ENCODE results near the gene RELT. TPM values are rescaled to one million over a fixed set of nuclear protein-coding genes. Genes with fewer than 3 reads are reported as not detected.
A peak's percentile ranks its signal among the peaks of the same experiment; 100 is the strongest.

The RELT gene, protein sequence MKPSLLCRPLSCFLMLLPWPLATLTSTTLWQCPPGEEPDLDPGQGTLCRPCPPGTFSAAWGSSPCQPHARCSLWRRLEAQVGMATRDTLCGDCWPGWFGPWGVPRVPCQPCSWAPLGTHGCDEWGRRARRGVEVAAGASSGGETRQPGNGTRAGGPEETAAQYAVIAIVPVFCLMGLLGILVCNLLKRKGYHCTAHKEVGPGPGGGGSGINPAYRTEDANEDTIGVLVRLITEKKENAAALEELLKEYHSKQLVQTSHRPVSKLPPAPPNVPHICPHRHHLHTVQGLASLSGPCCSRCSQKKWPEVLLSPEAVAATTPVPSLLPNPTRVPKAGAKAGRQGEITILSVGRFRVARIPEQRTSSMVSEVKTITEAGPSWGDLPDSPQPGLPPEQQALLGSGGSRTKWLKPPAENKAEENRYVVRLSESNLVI
- total RNA-seq (10 to 100 TPM; 23.4 TPM), polyA plus RNA-seq (7.5 TPM)

DNA sequence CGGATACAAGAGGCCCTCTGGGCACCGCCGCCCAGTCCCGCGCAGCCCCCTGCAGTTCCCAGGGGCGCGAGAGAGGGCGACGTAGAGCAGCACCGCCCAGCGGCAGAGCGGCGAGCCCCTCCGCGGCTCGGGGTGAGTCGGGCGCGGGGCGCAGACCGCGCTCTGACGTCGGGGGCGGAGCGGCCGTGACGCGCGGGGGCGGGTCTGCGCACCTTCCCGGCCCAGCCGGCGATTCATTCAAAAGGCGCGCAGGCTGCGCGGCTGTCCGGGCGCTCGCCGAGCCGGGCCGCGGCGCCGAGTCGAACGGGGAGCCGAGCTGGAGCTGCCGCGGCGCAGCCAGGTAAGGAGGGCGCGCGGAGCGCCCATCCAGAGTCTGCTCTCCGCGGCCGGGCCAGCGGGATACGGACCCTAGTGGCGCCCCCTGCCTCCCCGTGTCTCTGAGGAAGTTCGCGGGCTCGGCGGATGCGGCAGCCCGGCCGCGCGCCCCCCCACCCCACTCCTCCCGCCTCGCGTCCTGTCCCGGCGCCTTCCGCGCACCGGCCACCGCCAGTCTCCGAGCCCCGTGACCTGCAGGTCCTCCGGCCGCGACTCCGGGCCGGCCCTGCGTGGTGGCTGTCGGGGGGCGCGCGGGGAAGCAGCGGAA lies at the start of gene RELT:
RELT (plus strand) TSS at position 240 of the 643 bp plus-strand sequence. CDS start 12,738 bp downstream, outside the sequence.
- POLR2A ChIA-PET: interaction anchor here (0.6 kb wide), 1 partner anchor 499 kb away, joined by 8 read pairs; no protein-coding TSS in a partner anchor
- Histone ChIP-seq H3K9me3 (ENCODE audit: low read length) (no peaks in the 10 kb centered on the region), H3K27me3 (ENCODE audit: insufficient read depth, low read length, poor library complexity, severe bottlenecking) (no peaks in the 10 kb centered on the region), H3K27ac (ENCODE audit: low read depth, low read length) (peak within 1 kb of the TSS; percentile 90), H3K4me1 (ENCODE audit: insufficient read depth, low read length) (peaks cover 26% of the 10 kb centered on the region), H3K4me3 (ENCODE audit: low read length) (peak within 1 kb of the TSS; percentile 81), H3K36me3 (ENCODE audit: insufficient read depth, low read length) (no peaks in the 10 kb centered on the region)
- Mint-ChIP-seq H3K4me1 (peaks cover 29 to 54% (median 36%) of the 10 kb centered on the region in 3 donors), H3K27me3 (peaks cover 0 to 9% of the 10 kb centered on the region in 2 donors), H3K9me3 (no peaks in the 10 kb centered on the region), H3K27ac (peak within 1 kb of the TSS; percentile 92 to 100 (median 98)), H3K36me3 (peaks cover 0 to 6% (median 0%) of the 10 kb centered on the region in 3 donors), H3K4me3 (peak within 1 kb of the TSS; percentile 82 to 96 (median 92))
- peak; percentile 89 to 96 (median 92) for DNase-seq
- CTCF ChIA-PET: interaction anchor here (0.9 to 1.4 kb wide), 5 partner anchors 9 to 41 kb away, joined by 4 to 5 read pairs (median 4); no protein-coding TSS in a partner anchor

GRCh38 chr11:73326929-73327811 lies 49.0 kb upstream of the RELT start:
- DNase-seq: no peak
- no peaks in the 10 kb centered on the region for H3K9me3 ChIP-seq (ENCODE audit: low read length)
- H3K4me1 ChIP-seq (ENCODE audit: insufficient read depth, low read length): no peaks in the 10 kb centered on the region
- ChIA-PET CTCF (interaction anchor here (0.7 to 1.6 kb wide), 5 partner anchors 8 to 33 kb away, joined by 3 to 6 read pairs (median 4); no protein-coding TSS in a partner anchor), POLR2A (no interaction called here)
- no peak overlapping the region for H3K4me3 ChIP-seq (ENCODE audit: low read length)
- H3K4me3 Mint-ChIP-seq: no peak overlapping the region
- no peaks in the 10 kb centered on the region for H3K27me3 ChIP-seq (ENCODE audit: insufficient read depth, low read length, poor library complexity, severe bottlenecking)
- peaks cover 0 to 1% of the 10 kb centered on the region in 2 donors for H3K27me3 Mint-ChIP-seq
- H3K9me3 Mint-ChIP-seq: no peaks in the 10 kb centered on the region
- no peaks in the 10 kb centered on the region for H3K36me3 ChIP-seq (ENCODE audit: insufficient read depth, low read length)
- H3K36me3 Mint-ChIP-seq: no peaks in the 10 kb centered on the region
- H3K27ac ChIP-seq (ENCODE audit: low read depth, low read length): no peak overlapping the region
- H3K4me1 Mint-ChIP-seq: peaks cover 0 to under 1% (median 0%) of the 10 kb centered on the region in 3 donors
- peak overlapping the region in 2 of 8 donors; percentile 21 to 25 for H3K27ac Mint-ChIP-seq

GRCh38 chr11:73327812-73328364 lies 48.3 kb upstream of the RELT start:
- H3K4me1 Mint-ChIP-seq: no peaks in the 10 kb centered on the region
- H3K4me3 ChIP-seq (ENCODE audit: low read length): no peak overlapping the region
- no peaks in the 10 kb centered on the region for H3K27me3 Mint-ChIP-seq
- H3K36me3 Mint-ChIP-seq: no peaks in the 10 kb centered on the region
- H3K27ac Mint-ChIP-seq: peak overlapping the region in 1 of 8 donors; percentile 63
- H3K9me3 ChIP-seq (ENCODE audit: low read length): no peaks in the 10 kb centered on the region
- no peaks in the 10 kb centered on the region for H3K9me3 Mint-ChIP-seq
- no peak for DNase-seq
- H3K27me3 ChIP-seq (ENCODE audit: insufficient read depth, low read length, poor library complexity, severe bottlenecking): no peaks in the 10 kb centered on the region
- CTCF ChIA-PET: interaction anchor here (1.2 to 1.6 kb wide), 3 partner anchors 7 to 23 kb away, joined by 4 to 6 read pairs (median 6); no protein-coding TSS in a partner anchor
- H3K4me3 Mint-ChIP-seq: no peak overlapping the region
- H3K4me1 ChIP-seq (ENCODE audit: insufficient read depth, low read length): no peaks in the 10 kb centered on the region
- no peaks in the 10 kb centered on the region for H3K36me3 ChIP-seq (ENCODE audit: insufficient read depth, low read length)
- POLR2A ChIA-PET: no interaction called here
- no peak overlapping the region for H3K27ac ChIP-seq (ENCODE audit: low read depth, low read length)

GRCh38 chr11:73330569-73331093 lies 45.6 kb upstream of the RELT start:
- no peak overlapping the region for H3K4me3 ChIP-seq (ENCODE audit: low read length)
- peak overlapping the region in 1 of 7 donors; percentile 18 for H3K4me3 Mint-ChIP-seq
- H3K27me3 Mint-ChIP-seq: no peaks in the 10 kb centered on the region
- no peaks in the 10 kb centered on the region for H3K9me3 ChIP-seq (ENCODE audit: low read length)
- H3K27me3 ChIP-seq (ENCODE audit: insufficient read depth, low read length, poor library complexity, severe bottlenecking): no peaks in the 10 kb centered on the region
- H3K36me3 Mint-ChIP-seq: no peaks in the 10 kb centered on the region
- H3K27ac Mint-ChIP-seq: no peak overlapping the region
- H3K4me1 ChIP-seq (ENCODE audit: insufficient read depth, low read length): no peaks in the 10 kb centered on the region
- H3K36me3 ChIP-seq (ENCODE audit: insufficient read depth, low read length): no peaks in the 10 kb centered on the region
- DNase-seq: no peak
- POLR2A ChIA-PET: no interaction called here
- H3K4me1 Mint-ChIP-seq: no peaks in the 10 kb centered on the region
- H3K9me3 Mint-ChIP-seq: no peaks in the 10 kb centered on the region
- CTCF ChIA-PET: interaction anchor here (2.0 kb wide), 1 partner anchor 21 kb away, joined by 5 read pairs; no protein-coding TSS in a partner anchor
- no peak overlapping the region for H3K27ac ChIP-seq (ENCODE audit: low read depth, low read length)

DNA sequence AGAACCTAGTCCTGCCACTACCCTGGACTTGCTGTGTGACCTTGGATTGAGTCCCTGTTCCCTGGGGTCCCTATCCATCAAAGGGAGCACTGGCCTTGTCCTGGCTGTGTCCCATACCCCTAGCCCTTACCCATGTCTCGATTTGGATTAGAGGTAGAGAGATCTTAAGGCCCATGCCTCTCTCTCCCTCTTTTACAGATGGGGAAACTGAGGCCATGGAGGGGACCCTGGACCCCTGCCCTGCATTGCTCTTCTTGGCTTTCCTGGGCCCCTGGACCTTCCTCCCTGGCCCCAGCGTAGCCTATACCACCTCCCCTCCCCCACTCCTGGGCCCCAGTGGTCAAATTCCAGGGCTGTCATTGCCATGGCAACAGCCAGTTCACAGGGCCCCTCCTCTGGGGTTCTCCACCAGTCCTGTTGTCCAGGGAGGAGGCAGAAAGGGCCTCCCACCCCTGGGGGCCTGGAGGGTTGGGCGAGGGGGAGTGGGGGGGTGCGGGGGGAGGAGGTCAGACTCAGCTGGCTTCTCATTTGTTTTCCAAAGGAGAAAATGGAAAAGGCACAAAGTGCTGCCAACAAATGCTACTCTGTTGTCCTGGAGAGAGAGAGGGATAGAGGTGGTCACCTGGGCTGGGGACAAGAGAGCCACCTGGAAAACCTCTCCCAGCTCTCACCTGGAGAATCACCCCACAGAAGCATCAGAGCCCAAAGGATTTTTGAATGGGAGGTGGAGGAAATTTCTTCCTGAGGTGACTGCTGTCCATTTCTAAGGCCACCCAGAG lies 44.9 kb upstream of the RELT start:
- ChIA-PET CTCF (interaction anchor here (2.0 kb wide), 1 partner anchor 20 kb away, joined by 5 read pairs; no protein-coding TSS in a partner anchor), POLR2A (no interaction called here)
- H3K4me1 ChIP-seq (ENCODE audit: insufficient read depth, low read length): no peaks in the 10 kb centered on the region
- no peaks in the 10 kb centered on the region for H3K36me3 Mint-ChIP-seq
- H3K4me3 Mint-ChIP-seq: peak overlapping the region in 1 of 7 donors; percentile 18
- no peaks in the 10 kb centered on the region for H3K4me1 Mint-ChIP-seq
- no peaks in the 10 kb centered on the region for H3K9me3 Mint-ChIP-seq
- no peak for DNase-seq
- no peaks in the 10 kb centered on the region for H3K9me3 ChIP-seq (ENCODE audit: low read length)
- H3K27ac Mint-ChIP-seq: no peak overlapping the region
- no peak overlapping the region for H3K4me3 ChIP-seq (ENCODE audit: low read length)
- H3K27me3 ChIP-seq (ENCODE audit: insufficient read depth, low read length, poor library complexity, severe bottlenecking): no peaks in the 10 kb centered on the region
- H3K27ac ChIP-seq (ENCODE audit: low read depth, low read length): no peak overlapping the region
- H3K27me3 Mint-ChIP-seq: peaks cover 0 to 3% of the 10 kb centered on the region in 2 donors
- H3K36me3 ChIP-seq (ENCODE audit: insufficient read depth, low read length): no peaks in the 10 kb centered on the region

DNA sequence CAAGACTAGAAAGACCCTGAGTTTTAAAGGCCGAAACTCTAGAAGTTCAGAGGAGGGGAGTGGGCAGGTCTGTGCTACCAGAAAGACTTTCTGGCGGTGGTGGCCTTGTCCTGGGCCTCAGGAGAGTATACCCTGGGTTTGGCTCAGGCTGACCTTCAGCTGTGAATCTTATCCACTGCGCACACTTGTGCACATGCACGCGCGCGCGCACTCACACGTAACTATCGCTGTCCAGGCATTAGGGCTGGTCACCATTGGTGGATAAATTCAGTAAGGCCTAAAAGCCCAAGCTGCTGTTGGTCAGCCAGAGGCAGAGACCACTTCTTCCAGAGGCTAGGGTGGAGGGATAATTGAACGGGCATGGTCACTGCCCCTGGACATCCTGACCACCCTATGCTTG lies 43.0 kb upstream of the RELT start:
- Mint-ChIP-seq H3K4me1 (no peaks in the 10 kb centered on the region), H3K36me3 (no peaks in the 10 kb centered on the region), H3K27me3 (peaks cover 0 to 6% of the 10 kb centered on the region in 2 donors), H3K9me3 (no peaks in the 10 kb centered on the region), H3K4me3 (no peak overlapping the region), H3K27ac (no peak overlapping the region)
- Histone ChIP-seq H3K27me3 (ENCODE audit: insufficient read depth, low read length, poor library complexity, severe bottlenecking) (no peaks in the 10 kb centered on the region), H3K9me3 (ENCODE audit: low read length) (no peaks in the 10 kb centered on the region), H3K36me3 (ENCODE audit: insufficient read depth, low read length) (no peaks in the 10 kb centered on the region), H3K27ac (ENCODE audit: low read depth, low read length) (no peak overlapping the region), H3K4me3 (ENCODE audit: low read length) (no peak overlapping the region), H3K4me1 (ENCODE audit: insufficient read depth, low read length) (no peaks in the 10 kb centered on the region)
- ChIA-PET POLR2A (no interaction called here), CTCF (interaction anchor here (1.5 to 8.4 kb wide), 2 partner anchors 18 to 25 kb away, joined by 4 to 109 read pairs; partner anchors contain the start of gene ARHGEF17)
- no peak for DNase-seq

All from CD8-positive, alpha-beta memory T cell (primary cell).